BLaER1 treated with 17β-estradiol and CSF1 and Interleukin-3, amounts not matched to agents 10 nM and 100 nM (cell line): ENCODE data around the gene TMEM163.
A peak's percentile ranks its signal among the peaks of the same experiment; 100 is the strongest.
"Not testable (repeated sequence)": the region's sequence is repeated elsewhere in the genome, so short reads cannot be mapped to it uniquely, and the experiment has no call there.

ENCODE experiments used
- H3K27ac ChIP-seq, 11 experiments: shearing (Covaris generic); formaldehyde crosslinking; 2 replicates each; pipeline ENCODE4 v1.8.1; 2022
- H3K27me3 ChIP-seq, 11 experiments: shearing (Covaris generic); formaldehyde crosslinking; 2 replicates each; pipeline ENCODE4 v1.8.1; 2022
- H3K36me3 ChIP-seq, 11 experiments: shearing (Covaris generic); formaldehyde crosslinking; 2 replicates each; pipeline ENCODE4 v1.8.1; 2022
- H3K4me1 ChIP-seq, 10 experiments: shearing (Covaris generic); formaldehyde crosslinking; 2 replicates each; pipeline ENCODE4 v1.8.1; 2022
- H3K4me2 ChIP-seq, 11 experiments: shearing (Covaris generic); formaldehyde crosslinking; 2 replicates each; pipeline ENCODE4 v1.8.1; 2022
- H3K4me3 ChIP-seq, 10 experiments: shearing (Covaris generic); formaldehyde crosslinking; 2 replicates each; pipeline ENCODE4 v1.8.1; 2022
- H3K9ac ChIP-seq, 11 experiments: shearing (Covaris generic); formaldehyde crosslinking; 2 replicates each; pipeline ENCODE4 v1.8.1; 2022
- H3K9me3 ChIP-seq, 11 experiments: shearing (Covaris generic); formaldehyde crosslinking; replicated peaks in 1 of 11; 2 replicates each; pipeline ENCODE4 v1.8.1; 2022
- H4K20me1 ChIP-seq, 11 experiments: shearing (Covaris generic); formaldehyde crosslinking; 2 replicates each; pipeline ENCODE4 v1.8.1; 2022
- Cebpa-rat ChIP-seq, 11 experiments: shearing (Covaris generic); IDR thresholded peaks; 2 replicates each; pipeline ENCODE4 v1.8.1; 2022

Gene TMEM163

GRCh38 chr2:134630504-134631159 lies 88.2 kb downstream of the TMEM163 start:
- H3K4me1 ChIP-seq = no peaks in the 10 kb centered on the region
- no peak overlapping the region for H3K27ac ChIP-seq
- no peaks in the 10 kb centered on the region for H3K27me3 ChIP-seq
- no peaks in the 10 kb centered on the region for H3K9me3 ChIP-seq
- H3K4me2 ChIP-seq = no peak overlapping the region
- no peak overlapping the region for H3K9ac ChIP-seq
- H4K20me1 ChIP-seq = no peaks in the 10 kb centered on the region
- no peak overlapping the region for H3K4me3 ChIP-seq
- TF ChIP-seq Cebpa-rat (IDR thresholded peaks at IDR 0.05) = no peak
- no peaks in the 10 kb centered on the region for H3K36me3 ChIP-seq

GRCh38 chr2:134628453-134628852 lies 90.3 kb downstream of the TMEM163 start:
- H3K4me2 ChIP-seq = no peak overlapping the region
- no peaks in the 10 kb centered on the region for H4K20me1 ChIP-seq
- H3K36me3 ChIP-seq = no peaks in the 10 kb centered on the region
- no peak overlapping the region for H3K9ac ChIP-seq
- peaks cover 0 to 8% (median 0%) of the 10 kb centered on the region in 10 experiments; a peak in 3 of 20 replicates for H3K4me1 ChIP-seq
- no peak overlapping the region for H3K4me3 ChIP-seq
- no peak for TF ChIP-seq Cebpa-rat (IDR thresholded peaks at IDR 0.05)
- no peaks in the 10 kb centered on the region for H3K9me3 ChIP-seq
- H3K27ac ChIP-seq = no peak overlapping the region
- H3K27me3 ChIP-seq = no peaks in the 10 kb centered on the region

GRCh38 chr2:134626781-134627180 lies 92.0 kb downstream of the TMEM163 start:
- no peaks in the 10 kb centered on the region for H3K36me3 ChIP-seq
- H4K20me1 ChIP-seq = no peaks in the 10 kb centered on the region
- H3K9ac ChIP-seq = no peak overlapping the region
- H3K27me3 ChIP-seq = no peaks in the 10 kb centered on the region
- H3K27ac ChIP-seq = no peak overlapping the region
- peaks cover 0 to 10% (median 0%) of the 10 kb centered on the region in 10 experiments; a peak in 3 of 20 replicates for H3K4me1 ChIP-seq
- H3K4me2 ChIP-seq = no peak overlapping the region
- no peaks in the 10 kb centered on the region for H3K9me3 ChIP-seq
- H3K4me3 ChIP-seq = no peak overlapping the region
- TF ChIP-seq Cebpa-rat (IDR thresholded peaks at IDR 0.05) = no peak

GRCh38 chr2:134625311-134625710 lies 93.5 kb downstream of the TMEM163 start:
- H3K9ac ChIP-seq = no peak overlapping the region
- no peaks in the 10 kb centered on the region for H3K36me3 ChIP-seq
- H3K9me3 ChIP-seq = peaks cover 0 to 2% (median 0%) of the 10 kb centered on the region in 11 experiments; a peak in 1 of 22 replicates
- TF ChIP-seq Cebpa-rat (IDR thresholded peaks at IDR 0.05) = no peak
- H3K4me1 ChIP-seq = peaks cover 0 to 10% (median 0%) of the 10 kb centered on the region in 10 experiments; a peak in 3 of 20 replicates
- no peak overlapping the region for H3K27ac ChIP-seq
- H3K4me3 ChIP-seq = no peak overlapping the region
- no peaks in the 10 kb centered on the region for H3K27me3 ChIP-seq
- H3K4me2 ChIP-seq = no peak overlapping the region
- H4K20me1 ChIP-seq = no peaks in the 10 kb centered on the region

GRCh38 chr2:134623796-134624195 lies 95.0 kb downstream of the TMEM163 start:
- Histone ChIP-seq H3K4me2 (peak overlapping the region in 2 of 11 experiments; percentile 4 to 52; a peak in 3 of 22 replicates), H3K9me3 (peaks cover 0 to 17% (median 8%) of the 10 kb centered on the region in 11 experiments; a peak in 19 of 22 replicates), H3K27ac (no peak overlapping the region), H3K27me3 (no peaks in the 10 kb centered on the region), H3K36me3 (no peaks in the 10 kb centered on the region), H4K20me1 (no peaks in the 10 kb centered on the region), H3K4me3 (no peak overlapping the region), H3K4me1 (peaks cover 0 to 10% (median 0%) of the 10 kb centered on the region in 10 experiments; a peak in 3 of 20 replicates), H3K9ac (no peak overlapping the region)
- no peak for TF ChIP-seq Cebpa-rat (IDR thresholded peaks at IDR 0.05)

- H3K4me3 ChIP-seq = no peak overlapping the region
Observed at GRCh38 chr2:134623046-134623445, 95.8 kb downstream of the TMEM163 start.

GRCh38 chr2:134621939-134622705 lies 96.7 kb downstream of the TMEM163 start:
- Histone ChIP-seq H3K27ac (no peak overlapping the region), H3K36me3 (no peaks in the 10 kb centered on the region), H4K20me1 (no peaks in the 10 kb centered on the region), H3K4me1 (peaks cover 0 to 10% (median 0%) of the 10 kb centered on the region in 10 experiments; a peak in 3 of 20 replicates), H3K9me3 (peaks cover 0 to 30% (median 10%) of the 10 kb centered on the region in 11 experiments; a peak in 19 of 22 replicates), H3K4me3 (no peak overlapping the region), H3K9ac (no peak overlapping the region), H3K4me2 (no peak overlapping the region), H3K27me3 (no peaks in the 10 kb centered on the region)
- no peak for TF ChIP-seq Cebpa-rat (IDR thresholded peaks at IDR 0.05)

More at GRCh38 chr2:134623046-134623445, 95.8 kb downstream of the TMEM163 start:
- Histone ChIP-seq H3K27ac (no peak overlapping the region), H3K4me1 (peaks cover 0 to 10% (median 0%) of the 10 kb centered on the region in 10 experiments; a peak in 3 of 20 replicates), H3K9me3 (peaks cover 0 to 24% (median 10%) of the 10 kb centered on the region in 11 experiments; a peak in 19 of 22 replicates), H3K4me2 (peak overlapping the region in 1 of 11 experiments; percentile 52; a peak in 2 of 22 replicates), H4K20me1 (no peaks in the 10 kb centered on the region), H3K36me3 (no peaks in the 10 kb centered on the region), H3K9ac (no peak overlapping the region), H3K27me3 (no peaks in the 10 kb centered on the region)
- no peak for TF ChIP-seq Cebpa-rat (IDR thresholded peaks at IDR 0.05)

- Histone ChIP-seq H3K36me3 (no peaks in the 10 kb centered on the region), H3K9ac (no peak overlapping the region)
Observed at GRCh38 chr2:134619250-134619649, 99.5 kb downstream of the TMEM163 start.

GRCh38 chr2:134615480-134615879 lies 103.3 kb downstream of the TMEM163 start:
- H4K20me1 ChIP-seq, H3K4me1 ChIP-seq, H3K36me3 ChIP-seq, H3K27ac ChIP-seq, H3K9ac ChIP-seq, H3K4me2 ChIP-seq, H3K4me3 ChIP-seq, H3K27me3 ChIP-seq: not testable (repeated sequence)
- peaks cover 16 to 55% (median 29%) of the 10 kb centered on the region in 11 experiments for H3K9me3 ChIP-seq

More at GRCh38 chr2:134619250-134619649, 99.5 kb downstream of the TMEM163 start:
- peaks cover 0 to 10% (median 0%) of the 10 kb centered on the region in 10 experiments; a peak in 3 of 20 replicates for H3K4me1 ChIP-seq
- no peaks in the 10 kb centered on the region for H3K27me3 ChIP-seq
- H3K4me3 ChIP-seq = no peak overlapping the region
- H3K4me2 ChIP-seq = no peak overlapping the region
- H3K9me3 ChIP-seq = peaks cover 0 to 30% (median 10%) of the 10 kb centered on the region in 11 experiments; a peak in 19 of 22 replicates
- no peaks in the 10 kb centered on the region for H4K20me1 ChIP-seq
- no peak overlapping the region for H3K27ac ChIP-seq
- no peak for TF ChIP-seq Cebpa-rat (IDR thresholded peaks at IDR 0.05)
